GM21576 (cell line): ENCODE results near the gene CCDC157.

ENCODE experiments used
- ATAC-seq: cut with Tn5 transposase; IDR thresholded peaks from one replicate; pipeline ENCODE4 v1.9.1; 2021; ENCODE audit warnings: mild to moderate bottlenecking, moderate library complexity; ENCODE audit not compliant: unreplicated experiment

Gene CCDC157

DNA sequence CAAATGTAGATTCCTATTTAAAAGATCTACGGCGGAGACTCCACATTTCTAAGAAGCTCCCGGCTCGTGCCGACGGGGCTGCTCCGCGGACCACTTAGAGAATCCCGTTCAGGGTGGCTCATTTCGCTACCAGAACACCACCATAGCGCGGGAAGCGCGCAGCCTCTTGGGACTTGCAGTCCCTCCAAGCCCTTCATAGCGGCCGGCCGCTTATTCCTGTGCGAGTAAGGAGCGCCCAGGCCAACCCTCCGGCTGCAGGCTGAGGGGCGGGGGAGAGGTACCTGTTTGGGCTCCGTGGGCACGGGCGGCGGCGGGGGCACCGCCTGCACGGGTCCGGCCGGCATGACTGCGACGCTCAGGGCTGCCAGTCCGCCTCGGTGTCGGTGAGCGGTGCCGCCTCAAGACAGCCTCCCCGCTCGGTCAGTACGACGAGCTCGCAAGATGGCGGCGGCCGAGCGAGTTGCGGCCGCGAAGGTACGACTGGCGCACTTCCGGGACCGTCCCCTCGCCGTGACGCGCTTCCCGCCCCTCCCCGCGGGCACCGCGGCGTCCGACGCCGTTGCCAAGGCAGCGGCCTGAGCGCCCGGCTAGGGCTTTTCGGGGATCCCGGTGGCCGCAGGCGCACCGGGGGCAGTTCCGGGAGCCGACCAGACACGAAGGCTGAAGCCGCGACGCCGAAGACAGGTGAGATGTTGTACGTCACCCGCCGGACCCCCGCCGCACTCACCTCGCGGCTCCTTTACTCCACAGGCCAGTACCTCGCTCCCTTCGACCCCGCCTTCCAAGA, at the start of gene CCDC157, which contains the start of gene SF3A1:
Gene CCDC157, plus strand, starts transcription at position 559 of the 787 bp plus-strand sequence. CDS start 8,994 bp downstream, outside the sequence.
Gene SF3A1, minus strand, starts transcription at position 446 of the 787 bp plus-strand sequence. Its CDS starts 102 bp downstream, at position 344.
- ATAC-seq: peak; percentile 77

DNA sequence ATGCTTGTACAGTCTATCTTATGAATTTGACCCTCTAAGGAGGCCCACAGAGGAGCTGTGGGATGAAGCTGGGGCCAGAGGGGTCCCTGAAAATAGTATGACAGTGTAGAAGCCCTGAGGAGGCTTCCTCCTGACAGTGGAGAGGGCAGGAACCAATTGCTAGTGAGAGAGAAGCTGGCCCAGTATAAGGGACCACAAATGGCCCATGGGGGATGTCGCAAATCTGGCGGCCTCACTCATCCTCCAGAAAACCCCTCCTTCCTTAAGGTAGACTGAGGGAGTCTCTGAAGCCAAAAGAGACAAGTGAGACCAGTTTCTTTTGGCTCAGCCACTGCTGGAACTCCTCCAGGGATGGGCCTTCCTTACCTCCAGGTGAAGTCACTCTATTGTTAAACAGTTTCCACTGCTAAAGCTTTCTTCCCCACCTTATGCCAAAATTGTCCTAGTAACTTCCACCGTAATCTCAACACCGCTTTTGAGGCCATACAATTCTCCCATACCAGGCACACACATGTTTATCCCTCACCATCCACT, 49.7 kb upstream of the CCDC157 start:
- ATAC-seq: no peak

DNA sequence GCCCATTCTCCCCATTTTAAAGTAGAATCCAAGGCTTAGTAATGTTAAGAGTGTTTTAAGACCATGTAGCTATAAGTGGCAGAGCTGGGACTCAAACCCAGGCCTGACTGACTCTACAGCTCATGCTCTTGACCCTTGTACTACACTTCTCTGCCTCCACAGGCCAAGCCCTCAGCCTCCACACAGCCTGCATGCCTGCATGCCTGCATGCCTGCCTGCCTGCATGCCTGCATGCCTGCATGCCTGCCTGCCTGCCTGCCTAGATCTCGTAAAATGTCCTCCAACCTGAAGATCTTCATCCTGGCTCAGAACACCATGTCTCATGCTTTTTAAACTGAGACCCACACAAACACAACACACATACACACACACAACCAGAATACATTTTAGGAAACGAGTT, 48.7 kb upstream of the CCDC157 start:
- ATAC-seq: no peak

DNA sequence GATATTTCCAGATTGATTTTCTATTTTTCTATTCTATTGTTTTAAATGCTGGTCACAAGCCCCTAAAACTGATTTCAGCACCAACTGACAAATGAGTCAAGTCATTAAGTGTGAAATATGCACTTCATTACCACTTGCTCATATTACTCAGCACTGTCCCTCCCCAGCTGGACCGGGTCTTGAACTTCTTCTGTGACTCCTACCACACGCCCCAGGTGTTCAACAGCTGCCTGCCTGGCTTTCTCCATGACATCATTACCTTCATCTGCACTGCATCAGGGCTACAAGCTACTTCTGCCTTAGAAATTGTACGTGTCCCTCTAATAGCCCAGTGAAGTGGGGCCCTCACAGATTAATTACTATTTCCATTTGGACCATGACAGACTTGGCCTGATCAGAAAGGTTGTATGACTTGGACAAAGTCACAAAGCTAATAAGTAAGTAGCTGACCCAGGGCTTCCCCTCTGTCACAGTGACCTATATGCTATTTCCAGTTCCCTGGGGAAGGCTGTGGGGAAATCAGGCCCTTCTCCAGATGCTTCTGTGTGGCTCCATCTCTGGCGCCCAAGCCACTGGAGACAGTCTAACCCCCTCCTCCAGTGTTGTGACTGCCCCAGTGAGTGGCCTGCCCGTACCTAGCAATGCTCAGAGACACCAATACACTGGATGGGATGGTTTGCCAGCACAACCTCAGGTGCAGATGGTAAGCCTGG, 48.1 kb upstream of the CCDC157 start:
- ATAC-seq: peak; percentile 33

DNA sequence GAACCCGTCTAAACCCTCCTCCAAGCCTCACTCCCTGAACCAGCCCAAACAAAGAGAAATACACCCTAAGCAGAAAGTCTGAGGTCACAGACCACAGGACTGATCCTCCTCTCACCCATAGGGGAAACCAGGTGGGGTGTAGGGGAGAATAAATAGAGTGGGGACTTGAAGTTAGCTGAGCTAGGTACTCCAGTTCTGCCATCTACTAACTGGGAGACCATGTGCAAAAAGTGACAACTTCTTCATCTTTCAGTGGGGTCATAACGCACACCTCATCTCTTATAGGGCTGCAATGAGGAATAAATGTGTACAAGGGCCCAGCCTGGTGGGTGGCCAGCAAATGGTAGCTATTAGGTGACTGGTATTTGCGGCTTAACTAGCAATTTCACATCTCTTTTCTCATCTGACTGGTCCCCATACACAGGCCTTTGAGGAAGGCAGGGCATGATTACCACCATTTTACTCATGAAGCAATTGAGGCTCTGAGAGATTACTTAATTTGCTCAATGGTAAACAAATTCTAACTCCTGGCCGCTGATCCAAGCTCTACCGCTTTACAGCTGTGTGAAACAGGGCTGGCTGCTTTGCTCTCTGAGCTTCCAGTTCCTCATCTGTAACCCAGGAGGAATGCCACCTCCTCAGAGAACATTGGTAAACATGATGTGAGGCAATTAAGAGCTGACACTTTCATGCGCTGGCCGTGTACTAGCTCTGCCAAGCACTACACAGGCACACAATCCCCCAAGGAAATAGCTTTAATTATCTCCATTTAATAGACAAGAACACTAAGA, 46.7 kb upstream of the CCDC157 start:
- no peak for ATAC-seq

DNA sequence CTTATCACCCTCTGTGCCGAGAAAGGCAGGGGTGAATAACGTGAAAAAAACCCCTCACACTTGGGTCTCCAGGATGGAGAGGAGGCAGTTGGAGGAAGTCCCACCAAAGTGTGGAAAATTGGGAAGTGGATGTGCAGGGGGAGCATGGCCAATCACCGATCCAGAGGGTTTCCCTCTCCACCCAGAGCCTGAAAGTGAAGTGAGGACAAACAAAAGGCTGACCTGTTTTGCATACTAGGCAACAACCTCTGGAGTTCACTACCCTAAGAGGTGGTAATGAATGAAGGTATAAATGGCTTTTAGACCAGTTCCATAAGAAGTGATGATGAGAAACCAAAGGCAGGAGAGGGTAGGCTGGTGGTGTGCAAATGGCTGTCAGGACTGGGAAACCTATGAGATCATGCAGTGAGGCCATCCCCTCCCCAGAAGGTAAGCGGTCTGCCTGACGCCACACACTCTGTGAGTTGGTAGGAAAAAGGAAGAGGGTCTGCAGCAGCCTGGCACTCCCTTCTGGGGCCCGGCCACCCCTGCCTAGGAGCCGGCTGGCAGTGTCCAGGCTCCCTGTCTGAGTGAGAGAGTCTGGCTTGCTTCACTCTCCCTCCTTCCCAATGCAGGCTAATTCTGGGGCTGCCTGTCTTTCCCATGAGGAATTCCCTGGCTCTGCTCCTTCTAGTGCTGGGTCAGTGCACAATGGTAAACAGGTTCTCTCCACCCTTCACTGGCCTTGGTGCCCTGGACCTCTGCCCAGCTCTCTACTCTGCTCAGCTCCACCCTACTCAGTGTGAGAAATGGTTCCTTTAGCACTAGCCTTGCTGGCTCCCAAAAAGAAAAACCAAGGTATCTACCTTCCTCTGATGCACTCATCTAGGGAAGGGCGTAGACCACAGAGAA, 45.7 kb upstream of the CCDC157 start:
- ATAC-seq: no peak

DNA sequence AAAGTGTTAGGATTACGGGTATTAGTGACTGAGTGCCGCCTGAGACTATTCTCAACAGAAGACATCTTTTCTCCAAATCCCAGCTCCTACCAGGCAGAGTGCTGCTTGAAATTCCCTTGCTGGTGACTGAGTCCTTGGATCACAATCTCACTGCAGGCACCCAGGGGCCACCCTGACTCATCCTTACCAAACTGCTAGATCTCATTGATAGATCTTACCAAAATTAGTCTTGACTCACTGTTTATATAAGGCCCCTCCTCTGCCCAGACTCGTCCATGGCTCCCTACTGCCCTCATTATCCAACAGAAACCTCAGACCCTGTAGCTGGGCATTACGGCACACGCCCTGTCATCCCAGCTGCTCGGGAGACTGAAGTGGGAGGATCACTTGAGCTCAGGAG, 44.8 kb upstream of the CCDC157 start:
- no peak for ATAC-seq

DNA sequence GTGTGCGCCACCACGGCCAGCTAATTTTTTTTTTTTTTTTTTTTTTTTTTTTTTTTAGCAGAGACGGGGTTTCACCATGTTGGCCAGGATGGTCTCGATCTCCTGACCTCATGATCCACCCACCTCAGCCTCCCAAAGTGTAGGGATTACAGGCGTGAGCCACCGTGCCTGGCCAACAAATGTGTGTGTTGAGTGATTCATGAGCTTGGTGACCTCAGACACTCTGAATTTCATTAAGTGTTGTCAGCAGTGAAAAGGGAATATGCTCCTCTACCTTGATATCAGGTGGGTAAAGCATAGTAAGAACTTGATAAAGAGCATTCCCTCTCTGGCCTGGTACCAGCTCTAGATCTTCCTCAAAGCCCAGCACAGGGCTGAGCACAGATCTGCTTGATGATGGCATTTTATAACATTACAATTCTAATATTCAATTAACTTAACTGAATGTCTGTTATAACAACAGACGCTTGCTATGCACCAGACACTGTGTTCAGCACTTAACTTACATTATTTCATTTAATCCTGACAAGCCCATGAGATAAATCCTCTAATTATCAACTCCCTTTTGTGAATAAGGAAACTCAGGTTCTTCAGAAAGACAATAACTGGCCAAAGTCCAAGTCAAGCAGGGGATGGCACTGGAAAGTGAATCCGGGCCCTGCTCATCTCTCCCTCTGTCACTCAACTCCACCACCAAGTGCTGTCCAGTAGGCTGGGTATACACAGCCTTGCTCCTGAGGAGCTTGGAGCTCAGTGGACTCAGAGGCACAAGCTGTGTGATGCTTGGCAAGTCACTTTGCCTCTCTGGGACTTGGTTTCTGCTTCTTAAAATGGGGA, 43.1 kb upstream of the CCDC157 start:
- ATAC-seq: no peak

DNA sequence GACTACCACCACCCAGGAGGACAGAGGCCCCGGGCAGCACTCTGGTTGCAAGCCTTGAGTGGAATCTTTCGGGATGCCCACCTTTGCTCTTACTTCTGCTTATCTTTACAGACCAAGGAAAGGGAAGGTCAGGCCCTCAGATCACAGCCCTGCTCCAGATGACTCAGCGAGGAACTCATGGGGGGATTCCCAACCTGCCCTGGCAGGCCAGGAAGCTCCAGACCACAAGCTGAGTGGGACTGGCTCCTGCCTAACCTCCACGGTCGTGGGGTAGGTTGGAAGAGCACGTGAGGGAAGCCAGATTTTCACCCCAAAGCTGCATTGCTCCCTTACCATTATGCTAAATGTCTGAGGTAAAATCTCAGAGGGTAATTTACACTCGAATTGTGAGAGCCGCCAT, 41.9 kb upstream of the CCDC157 start:
- peak; percentile 38 for ATAC-seq

DNA sequence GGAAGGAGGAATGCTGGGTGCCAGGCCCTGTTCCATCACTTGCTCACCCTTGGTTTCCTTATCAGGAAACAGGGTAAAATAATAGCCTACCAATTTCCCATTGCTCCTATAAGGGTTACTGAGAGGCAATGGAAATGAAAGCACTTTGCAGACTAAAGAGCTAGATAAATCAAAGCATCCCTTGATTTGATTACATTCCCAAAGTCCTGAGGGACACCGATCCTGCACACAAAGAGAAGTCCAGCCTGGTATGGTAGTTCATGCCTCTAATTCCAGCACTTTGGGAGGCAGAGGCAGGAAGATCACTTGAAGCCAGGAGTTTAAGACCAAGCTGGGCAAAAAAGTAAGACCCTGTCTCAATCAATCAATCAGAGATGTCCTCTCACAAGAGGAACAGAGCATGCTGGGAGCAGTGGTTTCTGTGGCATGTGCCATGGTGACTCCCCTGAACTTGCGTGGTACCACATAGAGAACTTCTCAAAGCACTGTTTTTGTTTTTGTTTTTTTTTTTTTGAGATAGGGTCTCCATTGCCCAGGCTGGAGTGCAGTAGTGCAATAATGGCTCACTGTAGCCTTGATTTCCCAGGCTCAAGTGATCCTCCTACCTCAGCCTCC, 40.7 kb upstream of the CCDC157 start:
- ATAC-seq: no peak

DNA sequence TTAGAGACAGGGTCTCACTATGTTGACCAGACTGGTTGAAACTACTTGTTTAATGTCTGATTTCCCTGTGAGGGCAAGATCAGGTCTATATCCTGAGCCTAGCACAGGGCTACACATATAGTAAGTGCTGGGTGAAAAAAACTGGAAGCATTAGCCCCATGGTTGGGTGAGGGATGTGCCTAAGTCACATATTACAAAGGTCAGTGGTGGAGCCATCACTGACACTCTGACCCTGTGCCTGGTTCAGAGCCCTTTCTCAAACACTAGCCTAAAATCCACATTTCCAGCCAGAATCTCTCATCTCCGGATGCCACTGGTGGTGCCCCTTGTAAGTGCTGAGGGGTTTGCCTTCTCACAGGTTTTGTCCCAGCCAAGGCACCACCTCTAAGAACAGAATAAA, 39.0 kb upstream of the CCDC157 start:
- ATAC-seq: no peak

DNA sequence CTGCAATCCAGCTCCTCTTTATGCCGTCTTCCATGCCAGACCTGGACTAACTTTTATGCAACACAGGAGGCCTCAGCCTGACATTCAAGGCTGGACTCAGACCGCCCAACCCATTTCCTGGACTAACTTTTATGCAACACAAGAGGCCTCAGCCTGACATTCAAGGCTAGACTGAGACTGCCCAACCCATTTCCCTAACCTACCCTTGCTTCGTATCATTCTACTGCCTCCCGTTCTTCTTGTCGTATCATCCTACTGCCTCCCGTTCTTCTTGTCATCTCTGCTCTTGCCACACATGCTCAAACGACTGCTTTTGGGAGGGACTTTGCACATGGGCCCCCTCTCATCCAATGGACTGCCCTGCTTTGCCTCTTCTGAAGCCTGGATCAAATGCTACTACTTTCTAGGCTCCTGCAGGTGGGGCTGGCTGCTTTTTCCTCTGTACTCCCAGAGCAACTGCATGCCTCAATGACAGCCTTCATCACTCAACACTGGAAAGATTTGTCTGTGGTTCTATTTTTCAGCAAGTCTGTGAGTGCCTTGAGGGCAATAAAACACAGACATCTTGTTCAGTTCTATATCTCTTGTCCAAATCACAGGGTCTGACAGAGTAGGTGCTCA, 37.9 kb upstream of the CCDC157 start:
- no peak for ATAC-seq

DNA sequence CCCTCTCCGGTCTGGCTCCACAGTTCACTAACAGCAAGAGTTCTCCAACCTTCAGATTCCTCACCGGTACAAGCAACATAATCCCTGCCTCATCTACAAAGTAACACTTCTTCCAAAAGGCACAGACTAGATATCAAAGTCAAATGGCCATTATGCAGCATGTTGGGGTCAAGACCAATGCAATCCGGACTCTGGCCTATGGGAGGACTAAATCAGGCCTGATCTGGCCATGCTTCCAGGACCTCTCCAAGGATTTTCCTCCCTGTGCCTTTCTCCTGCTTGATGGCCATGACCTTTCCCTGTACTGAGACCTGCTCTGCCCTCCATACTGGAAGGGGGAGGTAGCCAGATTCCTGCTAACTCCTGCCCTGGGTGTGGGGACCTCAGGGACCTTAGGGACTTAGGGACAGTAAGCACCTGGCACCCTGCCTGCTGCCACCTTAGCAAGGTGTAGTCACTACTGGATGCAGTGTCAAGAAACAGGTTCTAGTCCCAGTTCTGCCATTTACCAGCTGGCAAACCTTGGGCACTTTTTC, 36.7 kb upstream of the CCDC157 start:
- ATAC-seq: no peak

DNA sequence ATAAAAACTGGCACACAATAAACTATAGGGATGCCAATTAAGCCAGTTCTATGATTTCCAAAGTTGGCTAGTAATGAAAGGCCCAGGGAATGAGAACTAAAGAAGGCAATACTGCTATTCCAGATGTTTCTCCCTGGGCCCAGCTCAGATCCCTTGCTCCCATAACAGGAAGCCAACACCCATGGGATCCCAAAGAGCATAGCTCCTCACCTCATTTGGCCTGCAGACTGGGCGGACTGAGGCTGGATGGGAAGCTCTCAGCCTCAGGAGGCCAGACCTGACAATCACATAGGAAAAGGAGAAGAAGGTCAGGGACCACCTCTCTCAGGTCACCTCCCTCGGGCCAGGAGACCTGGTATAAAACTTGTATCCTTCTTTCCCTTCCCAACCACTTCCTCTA, 35.3 kb upstream of the CCDC157 start:
- no peak for ATAC-seq

DNA sequence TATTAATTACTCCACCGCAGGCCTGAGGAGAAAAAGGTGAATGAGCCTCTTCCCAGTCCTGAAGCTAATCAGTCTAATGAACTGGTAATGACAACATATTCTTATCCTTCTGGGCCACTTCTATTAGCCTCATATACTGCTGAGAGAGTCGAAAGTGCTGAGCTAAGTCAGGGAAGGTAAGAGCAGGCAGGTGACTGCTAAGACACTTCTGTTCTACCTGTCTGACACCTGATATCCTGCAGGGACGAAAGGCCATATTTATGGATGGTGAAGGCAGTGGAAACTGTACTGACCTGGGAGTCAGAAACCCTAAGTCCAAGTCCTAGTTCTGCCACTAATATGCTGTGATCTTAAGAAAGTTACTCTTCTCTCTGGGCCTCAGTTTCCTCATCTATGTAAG, 33.6 kb upstream of the CCDC157 start:
- no peak for ATAC-seq

DNA sequence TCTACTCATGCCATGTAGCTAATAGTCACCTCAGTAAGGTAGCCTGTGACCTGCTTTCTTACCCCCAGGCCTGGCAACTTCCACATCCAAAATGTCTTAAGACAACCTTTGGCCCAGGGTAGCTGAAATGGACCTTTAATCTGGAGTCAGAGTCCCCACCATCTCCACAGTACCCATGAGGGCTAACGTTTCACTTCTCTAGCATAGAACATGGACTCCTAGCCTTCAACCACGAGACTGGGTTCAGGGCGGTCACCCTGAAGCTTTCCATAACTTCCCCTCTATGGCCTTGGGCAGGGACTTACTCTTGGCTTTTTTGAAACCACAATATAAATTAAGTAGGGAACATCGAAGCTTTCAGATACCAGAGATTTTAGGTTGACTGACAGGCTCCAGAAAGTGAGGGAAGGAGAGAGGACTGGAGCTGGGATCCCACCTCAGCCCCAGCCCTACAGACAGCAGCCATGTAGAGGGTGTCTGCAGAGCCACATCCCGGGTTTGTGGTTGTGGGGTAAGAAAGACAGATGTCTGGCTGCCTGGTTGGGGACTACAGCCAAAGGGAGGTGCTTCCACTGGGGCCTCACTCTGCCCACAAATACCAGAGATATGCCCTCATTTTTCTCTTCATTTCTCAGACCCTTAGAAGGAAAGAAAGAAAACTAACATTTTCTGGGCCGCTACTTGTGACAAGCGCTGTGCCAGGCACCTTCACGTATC, 32.6 kb upstream of the CCDC157 start:
- no peak for ATAC-seq

DNA sequence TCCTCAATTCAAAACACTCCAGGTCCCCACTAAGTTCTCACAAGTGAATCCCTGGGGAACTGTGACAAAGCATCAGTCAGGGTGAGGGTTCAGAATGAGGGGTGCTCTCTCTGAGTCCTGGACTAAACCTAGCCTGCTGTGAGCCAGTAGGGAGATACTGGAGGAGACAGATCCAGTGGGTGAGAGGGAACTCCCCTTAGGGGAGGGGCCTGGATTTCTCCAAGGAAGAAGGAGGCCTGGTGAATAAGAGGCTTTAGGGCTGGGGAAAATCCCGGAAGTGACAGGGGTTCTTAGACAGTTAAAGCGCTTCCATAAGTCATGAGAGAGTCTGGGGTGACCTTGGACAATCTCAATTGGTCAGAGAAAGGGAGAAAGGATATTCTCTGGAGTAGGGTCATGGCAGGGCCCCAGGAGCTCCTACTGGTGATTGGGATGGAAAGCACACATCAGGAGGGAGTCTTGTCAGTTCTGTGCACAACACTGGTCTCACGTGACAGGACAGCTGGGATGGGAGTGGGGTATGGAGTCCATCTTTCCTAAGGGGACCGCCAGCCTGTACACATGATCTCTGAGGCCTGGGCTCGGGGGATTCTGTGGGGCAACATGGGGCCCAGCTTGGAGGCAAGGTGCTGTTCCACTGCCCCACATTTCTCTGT, 31.6 kb upstream of the CCDC157 start:
- no peak for ATAC-seq
